ENCODE measurements around the gene GLDC. TPM values are rescaled to one million over a fixed set of nuclear protein-coding genes. Genes with fewer than 3 reads are reported as not detected.

Gene GLDC
- total RNA-seq, 2 donors from 2014 or later = not detected

DNA sequence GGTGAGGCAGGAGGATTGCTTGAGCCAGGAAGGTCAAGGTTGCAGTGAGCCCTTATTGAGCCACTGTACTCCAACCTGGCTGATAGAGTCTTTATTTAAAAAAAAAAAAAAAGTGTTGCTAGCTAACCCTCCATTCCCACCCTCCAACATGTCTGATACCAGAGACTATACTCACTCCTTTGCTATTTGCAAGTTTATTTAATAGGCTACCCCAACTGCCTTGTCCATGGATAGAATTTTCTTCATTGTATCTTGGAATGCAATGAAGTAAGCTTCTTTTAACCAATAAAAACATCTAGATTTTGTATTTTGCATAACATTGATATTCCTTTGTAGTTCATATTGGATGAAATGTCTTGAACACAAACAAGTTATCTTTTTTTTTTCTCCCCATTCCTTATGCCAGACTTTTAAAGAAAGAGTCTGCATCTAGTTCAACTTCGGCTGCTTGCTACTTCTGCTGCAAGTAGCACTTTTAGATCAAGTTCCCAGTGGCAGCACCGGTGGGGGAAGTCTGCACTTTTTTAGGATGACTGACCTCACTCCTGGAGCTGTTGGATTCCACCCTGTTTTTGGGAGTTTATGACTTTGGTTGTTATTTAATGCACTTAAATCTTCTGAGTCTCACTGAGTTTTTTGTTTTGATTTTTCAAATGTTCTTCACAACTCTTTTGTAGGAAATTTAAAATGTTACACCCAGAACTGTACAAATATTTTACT is 120.0 kb downstream of the GLDC start:
- TF ChIP-seq POLR2A (IDR thresholded peaks at IDR 0.05) = no peak
- TF ChIP-seq CTCF (IDR thresholded peaks at IDR 0.05) = no peak
- WGBS, 2 donors = 79 to 87% methylated on average over 2 of the region's 2 CpGs
- Histone ChIP-seq H3K4me1 (peaks cover 12% of the 10 kb centered on the region), H3K27ac (no peak overlapping the region), H3K9me3 (peaks cover 0 to 6% (median 0%) of the 10 kb centered on the region in 3 donors), H3K27me3 (no peaks in the 10 kb centered on the region), H3K4me3 (no peak overlapping the region), H3K36me3 (replicated peaks in 1 of 2; ENCODE audit: insufficient read depth in 1 of 2, low read depth in 2 of 2) (no peaks in the 10 kb centered on the region)
- DNase-seq = no peak
- ATAC-seq = no peak
- intact Hi-C loops (cut with DNase I) = no loop called here

GRCh38 chr9:6522263-6522662 is 123.3 kb downstream of the GLDC start:
- Histone ChIP-seq H3K4me1 (no peaks in the 10 kb centered on the region), H3K27me3 (no peaks in the 10 kb centered on the region), H3K9me3 (peaks cover 0 to 6% (median 0%) of the 10 kb centered on the region in 3 donors), H3K4me3 (no peak overlapping the region), H3K36me3 (replicated peaks in 1 of 2; ENCODE audit: insufficient read depth in 1 of 2, low read depth in 2 of 2) (no peaks in the 10 kb centered on the region), H3K27ac (no peak overlapping the region)
- WGBS, 2 donors = 94 to 95% methylated on average over 4 of the region's 4 CpGs
- ATAC-seq (no peak), DNase-seq (no peak)
- intact Hi-C loops (cut with DNase I) = no loop called here
- TF ChIP-seq POLR2A (IDR thresholded peaks at IDR 0.05) (no peak), CTCF (IDR thresholded peaks at IDR 0.05) (no peak)

- 69% methylated on average over 3 of the region's 3 CpGs for WGBS, 2 donors
- ATAC-seq (no peak), DNase-seq (no peak)
- intact Hi-C loops (cut with DNase I) = no loop called here
- Histone ChIP-seq H3K27me3 (no peaks in the 10 kb centered on the region), H3K27ac (no peak overlapping the region), H3K36me3 (replicated peaks in 1 of 2; ENCODE audit: insufficient read depth in 1 of 2, low read depth in 2 of 2) (no peaks in the 10 kb centered on the region), H3K4me1 (no peaks in the 10 kb centered on the region), H3K4me3 (no peak overlapping the region), H3K9me3 (no peaks in the 10 kb centered on the region)
- TF ChIP-seq CTCF (IDR thresholded peaks at IDR 0.05) (no peak), POLR2A (IDR thresholded peaks at IDR 0.05) (no peak)
Observed at GRCh38 chr9:6512085-6512657, 133.4 kb downstream of the GLDC start.

- H3K27me3 ChIP-seq = no peaks in the 10 kb centered on the region
- peaks cover 0 to 7% of the 10 kb centered on the region in 2 donors for H3K36me3 ChIP-seq (replicated peaks in 1 of 2; ENCODE audit: insufficient read depth in 1 of 2, low read depth in 2 of 2)
- 82 to 88% methylated on average over 2 of the region's 2 CpGs for WGBS, 2 donors
- DNase-seq = no peak
- no peak overlapping the region for H3K4me3 ChIP-seq
- no peak for TF ChIP-seq POLR2A (IDR thresholded peaks at IDR 0.05)
- TF ChIP-seq CTCF (IDR thresholded peaks at IDR 0.05) = no peak
- no peaks in the 10 kb centered on the region for H3K4me1 ChIP-seq
- no peak for ATAC-seq
- H3K9me3 ChIP-seq = no peaks in the 10 kb centered on the region
- no peak overlapping the region for H3K27ac ChIP-seq
- intact Hi-C loops (cut with DNase I) = loop anchor here (5.0 kb wide), 1 partner anchor 51 kb away; no protein-coding TSS in a partner anchor
Observed at GRCh38 chr9:6506571-6506970, 139.0 kb downstream of the GLDC start.

Data from body of pancreas (tissue), 4 donors.